Duodenal mucosa (tissue), 2 donors: Measurements from ENCODE around the gene MYL11.
"Not testable (repeated sequence)": the region's sequence is repeated elsewhere in the genome, so short reads cannot be mapped to it uniquely, and the experiment has no call there.

Experiments
- H3K27ac ChIP-seq: one replicate; pipeline ENCODE4 v1.7.0; 2013; ENCODE audit warnings: low read depth, low read length
- H3K27me3 ChIP-seq, 2 donors: one replicate each; pipeline ENCODE4 v1.7.0; 2013; ENCODE audit warnings: low read length in 2 of 2, control low read depth in 1 of 2; ENCODE audit not compliant: insufficient read depth in 2 of 2, control insufficient read depth in 1 of 2
- H3K36me3 ChIP-seq, 2 donors: one replicate each; pipeline ENCODE4 v1.7.0; 2013; ENCODE audit warnings: low read length in 2 of 2, control low read depth in 1 of 2; ENCODE audit not compliant: insufficient read depth in 2 of 2, control insufficient read depth in 1 of 2
- H3K4me1 ChIP-seq, 2 donors: one replicate each; pipeline ENCODE4 v1.7.0; 2013; ENCODE audit warnings: low read length in 2 of 2, control low read depth in 1 of 2; ENCODE audit not compliant: insufficient read depth in 2 of 2, control insufficient read depth in 1 of 2
- H3K4me3 ChIP-seq, 2 donors: one replicate each; pipeline ENCODE4 v1.7.0; 2013; ENCODE audit warnings: low read length in 2 of 2, low read depth in 1 of 2
- H3K9ac ChIP-seq, 2 donors: one replicate each; pipeline ENCODE4 v1.7.0; 2013; ENCODE audit warnings: low read length in 2 of 2, low read depth in 1 of 2
- H3K9me3 ChIP-seq, 2 donors: one replicate each; pipeline ENCODE4 v1.7.0; 2013; ENCODE audit warnings: low read length in 2 of 2, control low read depth in 1 of 2; ENCODE audit not compliant: control insufficient read depth in 1 of 2

The MYL11 gene

DNA sequence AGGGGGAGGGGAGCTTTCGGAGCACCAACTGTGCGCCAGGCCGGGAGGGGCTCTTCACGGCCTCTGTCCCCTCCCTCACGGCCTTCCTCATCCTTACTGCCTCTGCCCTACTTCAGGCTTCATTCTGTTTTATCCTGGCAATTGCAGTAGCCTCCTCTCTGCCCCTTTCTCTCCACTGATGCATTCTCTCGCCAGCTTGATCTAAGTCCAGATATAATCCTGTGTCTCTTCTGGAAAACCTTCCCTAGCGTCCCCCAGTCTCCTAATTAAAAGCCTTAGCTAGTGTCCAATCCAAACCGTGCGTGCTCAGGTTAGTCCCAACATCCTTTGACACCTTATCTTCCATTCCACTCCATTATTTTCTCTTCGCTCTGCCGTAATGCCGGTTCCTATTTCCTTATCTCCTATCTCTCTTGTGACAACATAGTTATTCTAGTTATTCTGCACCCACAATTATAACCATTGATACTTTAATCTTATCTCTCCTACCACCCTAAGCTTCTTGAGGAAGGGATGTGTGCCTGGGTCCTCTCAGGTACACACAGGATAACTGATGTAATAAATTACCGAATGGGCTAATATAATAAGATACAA, 21.5 kb downstream of the MYL11 start:
- H3K27ac ChIP-seq = no peak overlapping the region
- H3K4me1 ChIP-seq = peaks cover 9 to 38% of the 10 kb centered on the region in 2 donors
- no peaks in the 10 kb centered on the region for H3K9me3 ChIP-seq
- H3K27me3 ChIP-seq = no peaks in the 10 kb centered on the region
- peak overlapping the region; percentile 78 to 79 for H3K4me3 ChIP-seq
- peak overlapping the region; percentile 68 to 73 for H3K9ac ChIP-seq
- peaks cover 0 to 13% of the 10 kb centered on the region in 2 donors for H3K36me3 ChIP-seq

DNA sequence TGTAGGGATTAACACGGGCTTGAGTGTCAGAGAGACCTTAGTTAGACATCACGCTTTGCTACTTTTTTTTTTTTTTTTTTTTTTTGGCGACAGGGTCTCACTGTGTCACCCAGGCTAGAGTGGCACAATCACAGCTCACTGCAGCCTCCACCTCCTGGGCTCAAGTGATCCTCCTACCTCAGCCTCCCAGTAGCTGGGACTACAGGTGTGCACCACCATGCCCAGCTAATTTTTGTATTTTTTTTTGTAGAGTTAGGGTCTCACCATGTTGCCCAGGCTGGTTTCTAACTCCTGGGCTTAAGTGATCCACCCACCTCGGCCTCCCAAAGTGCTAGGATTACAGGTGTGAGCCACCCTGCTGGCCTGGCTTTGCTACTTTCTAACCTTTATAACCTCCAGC, 22.0 kb downstream of the MYL11 start:
- H3K27ac ChIP-seq = not testable (repeated sequence)
- H3K4me3 ChIP-seq = peak overlapping the region in 1 of 2 donors; percentile 79

DNA sequence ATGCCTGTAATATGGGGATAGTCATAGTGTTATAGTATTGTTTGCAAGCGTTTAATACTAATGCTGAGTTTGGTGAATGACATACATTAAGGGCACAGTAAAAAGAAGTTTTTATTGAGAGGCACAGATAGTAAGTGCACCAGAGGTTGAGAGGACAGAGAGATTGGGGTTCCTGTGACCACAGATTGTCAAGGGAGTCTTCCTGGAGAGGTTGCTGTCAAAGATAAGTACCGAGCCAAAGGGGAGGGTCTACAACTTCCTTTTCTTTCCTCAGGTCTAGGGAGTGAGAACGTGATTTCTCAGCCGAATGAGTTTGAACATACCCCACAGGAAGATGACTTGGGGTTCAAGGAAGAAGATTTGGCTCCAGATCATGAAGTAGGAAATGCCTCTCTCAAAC, 22.5 kb downstream of the MYL11 start:
- peaks cover 9 to 38% of the 10 kb centered on the region in 2 donors for H3K4me1 ChIP-seq

More for the DNA sequence above, 22.0 kb downstream of the MYL11 start:
- H3K27me3 ChIP-seq, H3K9me3 ChIP-seq, H3K9ac ChIP-seq: not testable (repeated sequence)
- Histone ChIP-seq H3K36me3 (peaks cover 0 to 13% of the 10 kb centered on the region in 2 donors), H3K4me1 (peaks cover 9 to 38% of the 10 kb centered on the region in 2 donors)

GRCh38 chr16:30397776-30398660, 23.4 kb downstream of the MYL11 start:
- H3K9ac ChIP-seq = no peak overlapping the region
- peaks cover 0 to 13% of the 10 kb centered on the region in 2 donors for H3K36me3 ChIP-seq
- peaks cover 9 to 38% of the 10 kb centered on the region in 2 donors for H3K4me1 ChIP-seq
- H3K4me3 ChIP-seq = no peak overlapping the region
- H3K27me3 ChIP-seq = no peaks in the 10 kb centered on the region
- H3K9me3 ChIP-seq = no peaks in the 10 kb centered on the region
- no peak overlapping the region for H3K27ac ChIP-seq

More for the DNA sequence above, 22.5 kb downstream of the MYL11 start:
- Histone ChIP-seq H3K9me3 (no peaks in the 10 kb centered on the region), H3K27ac (no peak overlapping the region), H3K4me3 (no peak overlapping the region), H3K36me3 (peaks cover 0 to 13% of the 10 kb centered on the region in 2 donors), H3K9ac (no peak overlapping the region), H3K27me3 (no peaks in the 10 kb centered on the region)

GRCh38 chr16:30398661-30399434, 24.2 kb downstream of the MYL11 start:
- H3K9me3 ChIP-seq = no peaks in the 10 kb centered on the region
- H3K27me3 ChIP-seq = no peaks in the 10 kb centered on the region
- no peak overlapping the region for H3K9ac ChIP-seq
- H3K4me1 ChIP-seq = peaks cover 9 to 38% of the 10 kb centered on the region in 2 donors
- H3K4me3 ChIP-seq = no peak overlapping the region
- H3K36me3 ChIP-seq = peaks cover 0 to 13% of the 10 kb centered on the region in 2 donors
- H3K27ac ChIP-seq = no peak overlapping the region

- H3K4me1 ChIP-seq = peaks cover 9 to 32% of the 10 kb centered on the region in 2 donors
- H3K4me3 ChIP-seq = peak overlapping the region; percentile 78 to 79
- no peaks in the 10 kb centered on the region for H3K27me3 ChIP-seq
- no peaks in the 10 kb centered on the region for H3K9me3 ChIP-seq
- H3K36me3 ChIP-seq = peaks cover 0 to 13% of the 10 kb centered on the region in 2 donors
- no peak overlapping the region for H3K27ac ChIP-seq
- peak overlapping the region; percentile 68 to 69 for H3K9ac ChIP-seq
Measured at GRCh38 chr16:30399435-30400186, 25.0 kb downstream of the MYL11 start.

- no peaks in the 10 kb centered on the region for H3K27me3 ChIP-seq
- no peaks in the 10 kb centered on the region for H3K9me3 ChIP-seq
- H3K4me3 ChIP-seq = no peak overlapping the region
- peaks cover 0 to 13% of the 10 kb centered on the region in 2 donors for H3K36me3 ChIP-seq
- H3K9ac ChIP-seq = no peak overlapping the region
- no peak overlapping the region for H3K27ac ChIP-seq
- peaks cover 0 to 23% of the 10 kb centered on the region in 2 donors for H3K4me1 ChIP-seq
Measured at GRCh38 chr16:30401768-30402425, 27.3 kb downstream of the MYL11 start.

- H3K4me1 ChIP-seq = peaks cover 9 to 17% of the 10 kb centered on the region in 2 donors
- H3K27ac ChIP-seq = no peak overlapping the region
- H3K9ac ChIP-seq = peak overlapping the region; percentile 38 to 51
- peaks cover 0 to 6% of the 10 kb centered on the region in 2 donors for H3K36me3 ChIP-seq
- H3K9me3 ChIP-seq = no peaks in the 10 kb centered on the region
- peak overlapping the region; percentile 57 to 80 for H3K4me3 ChIP-seq
- H3K27me3 ChIP-seq = no peaks in the 10 kb centered on the region
Measured at GRCh38 chr16:30406795-30407101, 32.1 kb downstream of the MYL11 start.

DNA sequence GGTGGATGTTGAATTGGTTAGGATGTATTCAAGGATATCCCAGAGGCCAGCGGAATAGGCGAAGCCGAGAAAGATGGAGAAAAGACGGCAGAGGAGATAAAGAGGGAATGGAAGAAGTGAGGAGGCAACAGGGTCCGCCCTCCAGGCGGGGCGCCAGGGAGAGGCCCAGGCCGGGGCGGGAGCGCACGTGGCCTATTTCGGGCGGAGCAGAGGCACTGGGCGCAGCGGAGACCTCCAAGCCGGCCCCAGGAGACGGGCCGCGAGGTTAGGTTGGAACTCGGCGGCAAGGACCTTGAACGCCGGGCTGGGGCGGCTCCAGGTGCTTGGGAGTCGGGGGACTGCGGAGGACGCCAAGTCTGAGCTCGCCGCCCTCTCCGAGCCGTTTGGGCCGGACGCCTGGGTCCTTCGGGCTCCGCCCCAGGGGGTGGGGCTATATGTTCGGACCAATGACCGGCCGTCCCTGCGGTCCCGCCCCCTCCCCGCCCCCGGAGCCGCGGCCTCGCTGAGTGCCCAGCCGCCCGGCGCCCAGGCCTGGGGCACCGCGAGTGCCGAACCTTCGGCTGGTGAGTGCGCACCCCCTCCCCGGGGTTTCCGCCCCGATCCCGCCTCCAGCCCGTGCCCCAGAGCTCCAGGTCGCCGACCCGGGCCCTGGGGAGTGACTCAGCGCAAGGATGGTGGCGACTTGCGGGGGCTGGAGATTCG, 32.7 kb downstream of the MYL11 start, which contains the start of gene ZNF771:
Gene ZNF771, plus strand, starts transcription at position 505 of the 702 bp plus-strand sequence. CDS start 448 bp downstream, outside the sequence.
- Histone ChIP-seq H3K27me3 (no peaks in the 10 kb centered on the region), H3K4me1 (peaks cover 9 to 17% of the 10 kb centered on the region in 2 donors), H3K4me3 (peak within 1 kb of the TSS; percentile 57 to 80), H3K9ac (peak within 1 kb of the TSS; percentile 51 to 63), H3K36me3 (peaks cover 0 to 9% of the 10 kb centered on the region in 2 donors), H3K27ac (peak within 1 kb of the TSS; percentile 71), H3K9me3 (no peaks in the 10 kb centered on the region)
